GM10266 (cell line): ENCODE data around the gene STXBP2.

ENCODE experiments used
- DNase-seq: peaks from one replicate; pipeline ENCODE4 v3.0.0; 2012; ENCODE audit errors: extremely low spot score
- TF ChIP-seq, protein P1 (sequence below): IDR thresholded peaks from 2 replicates; pipeline ENCODE4 v1.5.1; 2012; ENCODE audit warnings: mild to moderate bottlenecking, low read depth; ENCODE audit not compliant: control insufficient read depth, insufficient read depth; ENCODE audit errors: missing control alignments

STXBP2 gene

DNA sequence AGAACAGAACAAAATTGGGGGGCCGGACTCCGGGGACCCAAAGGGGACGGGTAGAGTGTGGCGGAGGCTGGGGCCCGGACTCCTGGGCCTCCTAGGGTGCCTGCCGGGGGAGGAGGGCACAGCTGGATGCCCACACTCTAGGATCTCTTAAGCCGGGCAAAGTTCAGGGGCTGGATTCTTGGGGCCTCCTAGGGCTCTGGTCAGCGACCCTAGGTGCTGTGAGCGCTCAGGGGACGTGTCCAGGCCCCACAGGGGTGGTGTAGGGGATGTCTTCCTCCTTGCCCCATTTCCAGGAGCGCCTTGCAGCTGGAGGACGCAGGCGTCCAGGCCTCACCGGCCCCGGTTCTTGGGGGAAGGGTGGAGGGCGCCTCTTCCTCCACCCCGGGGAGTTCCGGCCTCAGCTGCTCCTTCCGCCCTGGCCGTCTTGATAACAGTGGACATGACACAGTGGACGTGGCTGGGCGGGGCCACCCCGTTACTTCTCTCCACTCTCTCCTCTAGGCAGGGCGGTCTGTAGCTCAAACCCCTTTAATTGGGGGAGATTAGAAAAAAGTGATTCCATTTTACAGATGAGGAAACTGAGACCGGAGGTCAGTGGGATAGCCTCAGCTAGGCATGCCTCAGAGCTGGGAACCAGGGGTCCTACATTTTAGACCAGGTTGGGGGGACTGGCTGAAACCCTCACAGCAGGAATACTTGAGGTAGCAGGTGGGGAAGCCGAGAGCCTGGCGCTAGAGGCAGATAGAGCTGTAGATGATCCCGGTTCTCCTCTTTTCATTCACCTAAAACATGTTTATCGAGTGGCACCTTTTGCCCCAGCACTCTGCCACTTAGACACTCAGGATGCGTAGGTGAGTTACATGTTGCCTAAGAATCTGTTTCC is 705 bp downstream of the STXBP2 start:
- peak; percentile 73 for DNase-seq
- TF ChIP-seq, protein P1, sequence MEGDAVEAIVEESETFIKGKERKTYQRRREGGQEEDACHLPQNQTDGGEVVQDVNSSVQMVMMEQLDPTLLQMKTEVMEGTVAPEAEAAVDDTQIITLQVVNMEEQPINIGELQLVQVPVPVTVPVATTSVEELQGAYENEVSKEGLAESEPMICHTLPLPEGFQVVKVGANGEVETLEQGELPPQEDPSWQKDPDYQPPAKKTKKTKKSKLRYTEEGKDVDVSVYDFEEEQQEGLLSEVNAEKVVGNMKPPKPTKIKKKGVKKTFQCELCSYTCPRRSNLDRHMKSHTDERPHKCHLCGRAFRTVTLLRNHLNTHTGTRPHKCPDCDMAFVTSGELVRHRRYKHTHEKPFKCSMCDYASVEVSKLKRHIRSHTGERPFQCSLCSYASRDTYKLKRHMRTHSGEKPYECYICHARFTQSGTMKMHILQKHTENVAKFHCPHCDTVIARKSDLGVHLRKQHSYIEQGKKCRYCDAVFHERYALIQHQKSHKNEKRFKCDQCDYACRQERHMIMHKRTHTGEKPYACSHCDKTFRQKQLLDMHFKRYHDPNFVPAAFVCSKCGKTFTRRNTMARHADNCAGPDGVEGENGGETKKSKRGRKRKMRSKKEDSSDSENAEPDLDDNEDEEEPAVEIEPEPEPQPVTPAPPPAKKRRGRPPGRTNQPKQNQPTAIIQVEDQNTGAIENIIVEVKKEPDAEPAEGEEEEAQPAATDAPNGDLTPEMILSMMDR, result no peak

GRCh38 chr19:7638802-7639465 is 2.0 kb downstream of the STXBP2 start:
- no peak for DNase-seq
- TF ChIP-seq, protein P1, result no peak

DNA sequence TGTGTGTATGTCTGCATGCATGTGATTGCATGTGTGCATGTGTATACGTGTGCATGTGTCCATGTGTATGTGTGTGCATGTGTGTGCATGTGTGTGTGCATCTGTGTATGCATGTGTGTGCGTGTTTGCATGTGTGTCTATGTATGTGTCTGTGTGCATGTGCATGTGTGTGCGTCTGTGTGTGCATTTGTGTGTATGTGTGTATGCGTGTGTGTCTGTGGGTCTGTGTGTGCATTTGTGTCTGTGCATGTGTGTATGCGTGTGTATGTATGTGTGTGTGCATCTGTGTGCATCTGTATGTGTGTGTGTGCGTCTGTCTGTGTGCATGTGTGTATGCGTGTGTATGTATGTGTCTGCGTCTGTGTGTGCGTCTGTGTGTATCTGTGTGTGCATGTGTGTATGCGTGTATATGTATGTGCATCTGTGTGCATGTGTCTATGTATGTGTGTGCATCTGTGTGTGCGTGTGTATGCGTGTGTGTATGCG is 3.0 kb downstream of the STXBP2 start:
- no peak for DNase-seq
- TF ChIP-seq, protein P1, result no peak

GRCh38 chr19:7640803-7641202 is 3.9 kb downstream of the STXBP2 start:
- TF ChIP-seq, protein P1, result no peak
- no peak for DNase-seq

- no peak for DNase-seq
- TF ChIP-seq, protein P1, result no peak
Observed at GRCh38 chr19:7641290-7642276, 4.7 kb downstream of the STXBP2 start.

DNA sequence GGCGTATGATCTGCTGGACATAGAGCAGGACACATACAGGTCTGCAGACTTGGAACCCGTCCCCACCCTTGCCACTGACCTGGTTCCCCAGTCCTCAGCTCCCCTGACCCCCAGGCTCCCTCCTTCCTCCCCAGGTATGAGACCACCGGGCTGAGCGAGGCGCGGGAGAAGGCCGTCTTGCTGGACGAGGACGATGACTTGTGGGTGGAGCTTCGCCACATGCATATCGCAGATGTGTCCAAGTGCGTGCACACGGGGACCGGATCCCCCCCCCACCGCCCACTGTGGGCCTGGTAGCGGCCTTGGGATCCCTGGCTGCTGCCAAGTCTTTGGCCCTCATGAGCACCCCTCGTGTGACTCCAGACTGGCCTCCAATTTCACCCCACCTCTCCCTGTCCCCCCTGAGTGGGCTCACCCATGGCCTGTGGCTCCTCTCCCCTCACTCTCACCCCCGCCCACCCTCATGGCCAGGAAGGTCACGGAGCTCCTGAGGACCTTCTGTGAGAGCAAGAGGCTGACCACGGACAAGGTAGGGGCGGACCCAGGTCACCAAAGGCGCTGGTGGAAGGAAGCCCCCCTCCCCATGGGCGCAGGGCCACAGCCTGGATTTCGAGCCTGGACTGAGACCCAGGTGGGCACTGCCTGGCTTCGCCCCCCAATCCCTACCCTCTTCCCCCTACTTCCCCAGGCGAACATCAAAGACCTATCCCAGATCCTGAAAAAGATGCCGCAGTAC is 5.6 kb downstream of the STXBP2 start:
- no peak for DNase-seq
- TF ChIP-seq, protein P1, result no peak
